Renal cortical epithelial cell (primary cell): ENCODE results near the gene TMEM14C. TPM values are rescaled to one million over a fixed set of nuclear protein-coding genes. Genes with fewer than 3 reads are reported as not detected.

Experiments used
- DNase-seq: peaks from one replicate; pipeline ENCODE4 v3.0.0-alpha.2; 2011; ENCODE audit warnings: low read depth
- total RNA-seq: library from RNA; depleted of rRNA; stranded (reverse); fragments of >200 nt; gene quantifications from 2 replicates; pipeline ENCODE4 v1.2.3, GENCODE V29; 2014

TMEM14C gene
- total RNA-seq: 108 and 255 TPM in 2 replicates

- DNase-seq: peak; percentile 95
Measured at GRCh38 chr6:10722820-10723566, at the start of gene TMEM14C. TSS of gene TMEM14C (plus strand) at chr6:10723070. CDS start at chr6:10724614, 1,544 bp downstream.

GRCh38 chr6:10676403-10676802, 46.5 kb upstream of the TMEM14C start:
- DNase-seq: no peak

GRCh38 chr6:10678456-10678855, 44.4 kb upstream of the TMEM14C start:
- DNase-seq: no peak

GRCh38 chr6:10681795-10682194, 41.1 kb upstream of the TMEM14C start:
- DNase-seq: no peak

- no peak for DNase-seq
Measured at GRCh38 chr6:10682355-10682988, 40.4 kb upstream of the TMEM14C start.

- no peak for DNase-seq
Measured at GRCh38 chr6:10684618-10685017, 38.3 kb upstream of the TMEM14C start.

GRCh38 chr6:10685092-10685915, 37.6 kb upstream of the TMEM14C start:
- no peak for DNase-seq

GRCh38 chr6:10686901-10687300, 36.0 kb upstream of the TMEM14C start:
- DNase-seq: no peak

- no peak for DNase-seq
Measured at GRCh38 chr6:10687582-10687981, 35.3 kb upstream of the TMEM14C start.

- no peak for DNase-seq
Measured at GRCh38 chr6:10690651-10691445, 32.0 kb upstream of the TMEM14C start.

- no peak for DNase-seq
Measured at GRCh38 chr6:10692965-10693538, 29.8 kb upstream of the TMEM14C start.

- DNase-seq: peak; percentile 86
Measured at GRCh38 chr6:10694302-10695085, 28.4 kb upstream of the TMEM14C start, which contains the start of the genes C6orf52 and PAK1IP1. TSS of gene C6orf52 (minus strand) at chr6:10694616. CDS start at chr6:10687550, 7,066 bp downstream. TSS of gene PAK1IP1 (plus strand) at chr6:10694972. CDS start at chr6:10694986, 14 bp downstream.

GRCh38 chr6:10695086-10695657, 27.7 kb upstream of the TMEM14C start:
- DNase-seq: no peak

- DNase-seq: no peak
Measured at GRCh38 chr6:10696655-10697054, 26.2 kb upstream of the TMEM14C start.

GRCh38 chr6:10713962-10714361, 8.9 kb upstream of the TMEM14C start:
- DNase-seq: no peak

- peak; percentile 16 for DNase-seq
Measured at GRCh38 chr6:10719296-10719963, 3.4 kb upstream of the TMEM14C start.

GRCh38 chr6:10719964-10720264, 3.0 kb upstream of the TMEM14C start:
- no peak for DNase-seq

- DNase-seq: no peak
Measured at GRCh38 chr6:10720265-10720959, 2.5 kb upstream of the TMEM14C start.
